GM19239 (cell line): ENCODE data around the gene SPRYD7.
A peak's percentile ranks its signal among the peaks of the same experiment; 100 is the strongest.
"Not testable (repeated sequence)": the region's sequence is repeated elsewhere in the genome, so short reads cannot be mapped to it uniquely, and the experiment has no call there.

Experiments used
- DNase-seq: peaks from one replicate; pipeline ENCODE4 v3.0.0; 2011; ENCODE audit warnings: low spot score; ENCODE audit not compliant: insufficient read length
- FAIRE-seq: peaks from 2 replicates; lab custom pipeline; 2011; peaks lifted over from hg19 to GRCh38; lab: Jason Lieb, UNC

Gene SPRYD7

DNA sequence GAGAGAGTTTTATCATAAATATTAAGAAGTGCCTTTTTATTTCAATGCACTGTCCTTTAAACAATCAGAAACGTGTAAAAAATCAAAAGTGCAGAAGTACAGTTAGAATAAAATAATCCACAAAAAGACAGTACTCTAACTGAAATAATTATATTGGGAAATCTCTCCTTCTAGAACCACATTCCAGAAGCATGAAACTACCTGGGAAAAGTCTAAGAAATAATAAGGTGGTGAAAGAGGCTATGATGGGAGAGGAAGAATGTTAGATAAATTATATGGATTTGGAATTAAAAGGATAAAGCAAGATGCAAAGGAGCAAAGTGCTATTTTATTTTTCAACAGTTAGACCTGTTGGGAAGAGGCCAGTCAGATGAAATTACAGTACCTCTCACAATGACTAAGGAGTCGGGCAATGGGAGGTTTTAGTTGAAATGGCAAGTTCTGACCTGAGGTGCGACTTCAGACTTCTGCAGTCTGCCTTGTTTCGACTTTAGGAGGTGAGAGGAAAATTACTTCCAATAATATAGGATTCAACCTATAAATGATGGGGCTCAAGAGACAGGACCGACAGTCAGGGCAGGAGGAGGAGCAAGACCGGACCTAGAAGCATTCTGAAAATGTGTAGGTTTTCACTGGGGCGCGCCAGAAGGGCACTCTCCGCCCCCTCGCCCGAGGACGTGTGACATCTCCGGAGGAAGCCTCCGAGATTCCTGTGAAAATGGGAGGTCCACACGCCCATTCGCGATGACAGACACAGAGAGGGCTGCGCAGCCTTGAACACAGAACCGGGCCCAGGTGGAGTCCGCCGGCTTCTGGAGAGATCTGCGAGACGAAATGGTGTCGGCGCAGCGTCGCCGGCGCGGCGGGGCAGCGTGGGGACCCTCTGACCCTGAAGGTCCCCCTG, 717 bp downstream of the SPRYD7 start:
- FAIRE-seq (peak; percentile 82), DNase-seq (peak; percentile 5)

DNA sequence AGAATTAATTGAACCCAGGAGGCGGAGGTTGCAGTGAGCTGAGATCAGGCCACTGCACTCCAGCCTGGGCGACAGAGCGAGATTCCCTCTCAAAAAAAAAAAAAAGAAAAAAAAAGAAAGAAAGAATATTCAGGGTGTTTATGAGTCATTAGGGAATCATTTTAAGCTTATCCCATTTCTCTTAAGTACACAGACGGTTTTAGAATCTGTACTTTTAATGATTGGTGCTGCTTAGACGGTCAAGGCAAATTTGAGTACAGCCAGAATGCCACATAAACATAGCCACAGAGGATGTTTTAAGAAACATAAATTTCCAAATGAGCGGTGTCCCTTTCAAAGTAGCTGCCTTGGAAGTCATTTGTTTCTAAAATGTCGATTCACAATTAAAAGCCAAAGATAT, 2.6 kb downstream of the SPRYD7 start:
- FAIRE-seq (no peak), DNase-seq (no peak)

DNA sequence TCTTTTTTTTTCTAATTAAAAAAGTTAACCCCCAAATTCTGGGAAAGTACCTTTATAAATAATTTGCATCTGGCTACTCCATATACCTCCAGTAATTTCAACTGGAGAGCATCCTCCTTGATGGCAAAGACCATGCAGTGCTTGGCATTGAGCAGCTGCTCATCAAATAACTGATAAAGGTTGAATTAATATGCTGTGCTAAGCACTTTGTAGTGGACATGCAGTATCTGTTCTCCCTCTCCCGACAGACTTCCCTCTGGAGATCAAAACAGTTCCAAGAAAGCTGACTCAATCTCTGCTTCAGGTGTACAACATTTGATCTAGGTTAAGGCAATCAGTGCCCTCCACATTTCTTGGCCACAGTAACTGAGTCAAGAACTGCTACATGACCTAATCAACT, 3.3 kb downstream of the SPRYD7 start:
- DNase-seq, result no peak
- FAIRE-seq, result no peak

DNA sequence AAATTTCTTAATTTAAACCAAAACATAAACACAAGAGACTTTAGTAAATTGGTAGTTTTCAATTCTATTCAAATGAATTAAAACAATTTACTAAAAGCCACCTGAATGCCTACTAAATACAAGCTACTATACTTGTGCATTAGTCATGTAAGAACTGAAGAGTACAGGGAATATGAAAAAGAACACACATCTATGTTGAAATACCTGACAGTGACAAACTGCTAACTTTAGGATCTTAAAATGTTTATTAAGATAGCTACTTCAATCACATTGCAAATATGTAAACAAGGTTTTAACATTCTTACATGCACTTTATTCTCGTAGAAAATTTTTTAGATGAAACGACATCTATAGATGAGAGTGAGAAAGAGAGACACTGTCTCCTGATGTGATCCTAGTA, 4.1 kb downstream of the SPRYD7 start:
- FAIRE-seq (no peak), DNase-seq (no peak)

DNA sequence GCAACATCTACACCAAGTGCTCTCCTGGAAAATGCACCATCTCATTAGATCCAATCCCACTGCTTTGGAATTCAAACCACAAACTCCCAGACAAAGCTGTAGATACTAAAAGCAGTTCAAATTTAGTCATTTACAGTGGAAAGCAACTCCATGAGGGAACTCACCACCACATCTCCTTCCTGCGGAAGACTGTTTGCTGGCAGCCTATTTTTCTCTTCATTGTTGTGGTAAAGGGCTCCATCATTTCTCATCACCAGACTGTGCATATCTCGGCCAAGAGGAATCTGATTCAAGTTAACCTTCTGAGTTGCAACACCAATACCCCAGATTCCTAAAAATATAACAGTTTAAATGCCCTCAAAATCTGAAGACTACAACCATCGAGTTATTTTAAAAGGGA, 8.4 kb downstream of the SPRYD7 start:
- no peak for DNase-seq
- no peak for FAIRE-seq

DNA sequence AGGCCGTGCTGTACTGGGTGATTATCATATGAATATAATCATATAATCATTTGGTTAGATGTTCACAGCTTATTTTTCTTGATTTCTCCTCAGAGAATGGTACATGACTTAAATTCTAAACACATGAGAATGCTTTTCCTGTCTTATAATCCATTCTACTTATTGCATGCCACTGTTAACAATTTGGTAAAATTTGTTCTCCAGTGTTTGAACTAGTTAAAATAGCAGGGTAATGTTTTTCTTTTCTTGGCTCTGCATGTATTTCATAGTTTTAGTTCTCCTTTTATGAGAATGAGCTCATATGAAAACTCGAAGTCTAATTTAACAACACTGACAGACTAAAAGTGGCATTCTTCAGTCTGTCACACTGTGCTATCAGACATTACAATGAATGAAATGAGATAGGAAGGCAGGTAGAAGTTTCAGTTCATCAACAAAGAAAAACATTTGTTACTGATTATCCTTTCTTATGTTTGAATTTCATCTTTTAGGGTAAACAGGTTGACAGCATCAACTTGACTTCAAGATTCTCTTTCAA, 10.2 kb downstream of the SPRYD7 start:
- DNase-seq (no peak), FAIRE-seq (peak; percentile 39)

DNA sequence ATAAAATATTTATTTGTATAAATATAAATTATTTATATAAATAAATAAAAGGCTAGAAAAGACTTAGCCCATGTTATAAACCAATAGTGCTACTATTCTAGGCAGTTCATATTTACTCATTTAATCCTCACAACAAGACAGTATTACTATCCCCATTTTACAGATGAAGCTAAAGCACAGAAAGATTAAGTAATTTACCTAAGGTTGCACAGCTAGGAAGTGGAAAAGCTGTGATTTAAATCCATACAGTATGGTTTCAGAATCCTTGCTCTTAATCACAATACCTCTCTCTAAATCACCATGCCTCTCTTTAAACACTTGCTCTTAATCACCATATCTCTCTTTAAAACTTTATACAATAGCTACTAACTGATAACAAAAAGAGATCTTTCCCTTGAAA, 13.8 kb downstream of the SPRYD7 start:
- DNase-seq (no peak), FAIRE-seq (no peak)

DNA sequence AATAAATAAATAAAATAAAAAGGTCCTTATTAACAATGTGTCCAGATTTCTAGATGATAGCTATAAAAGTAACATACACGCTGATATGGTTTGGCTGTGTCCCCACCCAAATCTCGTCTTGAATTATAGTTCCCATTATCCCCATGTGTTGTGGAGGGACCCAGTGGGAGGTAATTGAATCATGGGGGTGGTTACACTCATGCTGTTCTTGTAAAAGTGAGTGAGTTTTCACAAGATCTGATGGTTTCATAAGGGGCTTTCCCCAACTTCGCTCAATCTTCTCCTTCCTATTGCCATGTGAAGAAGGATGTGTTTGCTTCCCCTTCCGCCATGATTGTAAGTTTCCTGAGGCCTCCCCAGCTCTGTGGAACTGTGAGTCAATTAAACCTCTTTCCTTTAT, 15.2 kb downstream of the SPRYD7 start:
- not testable (repeated sequence) for FAIRE-seq

DNA sequence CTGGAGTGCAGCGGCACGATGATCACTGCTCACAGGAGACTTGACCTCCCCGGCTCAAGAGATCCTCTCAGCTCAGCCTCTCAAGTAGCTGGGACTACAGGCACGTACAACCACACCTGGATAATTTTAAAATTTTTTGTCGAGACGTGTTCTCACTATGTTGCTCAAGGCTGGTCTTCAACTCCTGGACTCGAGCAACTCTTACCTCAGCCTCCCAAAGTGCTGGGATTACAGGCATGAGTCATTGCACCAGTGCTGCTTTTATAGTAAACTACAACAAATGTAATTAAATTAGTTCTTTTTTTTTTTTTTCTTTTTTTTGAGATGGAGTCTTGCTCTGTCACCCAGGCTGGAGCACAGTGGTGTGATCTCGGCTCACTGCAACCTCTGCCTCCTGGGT, 18.0 kb downstream of the SPRYD7 start:
- not testable (repeated sequence) for DNase-seq, FAIRE-seq

More for the DNA sequence above, 15.2 kb downstream of the SPRYD7 start:
- DNase-seq, result not testable (repeated sequence)

DNA sequence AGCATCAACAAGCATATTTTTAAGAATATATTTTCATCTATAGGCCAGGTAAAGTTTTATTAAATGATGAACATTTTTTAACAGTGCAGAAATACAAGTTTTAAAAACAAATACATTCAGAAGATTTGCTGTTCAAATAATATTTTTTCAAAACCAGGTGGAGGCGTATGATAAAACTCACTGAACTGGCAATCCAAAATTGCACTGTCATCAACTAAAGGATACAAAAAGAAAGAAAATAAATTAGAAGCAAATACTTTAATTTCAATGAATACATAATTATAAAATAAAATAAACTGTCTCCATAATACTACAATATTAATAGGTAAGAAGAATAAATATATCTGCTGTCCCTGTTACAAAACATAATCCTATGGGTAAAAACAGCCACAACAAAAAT, 21.2 kb downstream of the SPRYD7 start:
- DNase-seq (no peak), FAIRE-seq (no peak)

DNA sequence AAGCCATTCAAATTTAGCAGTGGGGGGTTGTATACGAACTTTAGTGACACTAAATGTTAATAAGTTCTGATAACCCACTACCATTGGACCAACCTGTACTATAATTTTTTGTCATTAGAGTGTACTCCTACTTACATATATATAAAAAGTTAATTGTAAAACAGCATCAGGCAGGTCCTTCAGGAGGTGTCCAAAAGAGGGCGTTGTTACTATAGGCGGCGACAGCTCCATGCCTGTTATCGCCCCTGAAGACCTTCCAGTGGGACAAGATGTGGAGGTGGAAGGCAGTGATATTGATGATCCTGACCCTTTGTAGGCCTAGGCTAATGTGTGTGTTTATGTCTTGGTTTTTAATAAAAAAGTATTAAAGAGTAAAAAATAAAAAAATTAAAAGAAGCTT, 27.5 kb downstream of the SPRYD7 start:
- DNase-seq (no peak), FAIRE-seq (no peak)

DNA sequence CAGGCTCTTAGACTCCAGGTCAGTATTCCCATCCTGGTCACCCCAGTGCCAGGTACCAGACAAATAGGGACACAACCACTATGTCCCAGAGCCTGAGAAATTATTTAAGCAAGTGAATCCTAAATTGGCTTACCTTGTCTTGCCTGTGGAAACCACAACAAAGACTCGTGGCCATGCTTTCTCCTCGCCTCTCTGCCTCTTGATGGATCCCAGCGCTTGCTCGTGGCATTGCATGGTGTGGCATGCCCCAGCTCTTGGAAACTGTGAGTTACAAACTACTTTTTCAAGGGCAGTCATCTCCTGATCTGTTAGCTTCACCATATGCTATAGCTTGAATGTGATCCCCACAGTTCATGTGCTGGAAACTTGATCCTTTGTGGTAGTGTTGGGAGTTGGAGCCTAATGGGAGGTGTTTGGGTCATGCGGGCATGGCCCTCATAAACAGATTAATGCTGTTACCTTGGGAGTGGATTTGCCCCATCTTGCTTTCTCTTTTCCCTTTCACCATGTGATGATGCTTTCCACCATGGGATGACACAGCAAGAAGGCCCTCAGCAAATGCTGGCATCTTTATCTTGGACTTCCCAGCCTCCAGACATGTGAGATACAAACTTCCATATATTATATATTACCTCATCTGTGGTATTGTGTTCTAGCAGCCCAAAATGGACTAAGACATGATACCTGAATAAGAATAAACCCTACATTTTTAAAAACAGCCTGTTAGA, 31.2 kb downstream of the SPRYD7 start:
- DNase-seq, result no peak
- no peak for FAIRE-seq

DNA sequence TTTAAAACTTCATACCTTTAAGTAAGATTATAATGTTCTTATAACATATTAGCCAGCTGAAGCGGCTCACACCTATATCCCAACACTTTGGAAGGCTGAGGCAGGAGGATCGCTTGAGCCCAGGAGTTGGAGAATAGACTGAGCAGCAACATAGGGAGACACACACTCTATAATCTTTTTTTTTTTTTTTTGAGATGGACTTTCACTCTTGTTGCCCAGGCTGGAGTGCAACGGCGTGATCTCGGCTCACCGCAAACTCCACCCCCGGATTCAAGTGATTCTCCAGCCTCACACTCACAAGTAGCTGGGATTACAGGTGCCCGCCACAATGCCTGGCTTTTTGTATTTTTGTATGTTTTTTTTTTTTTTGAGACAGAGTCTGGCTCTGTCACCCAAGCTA, 37.3 kb downstream of the SPRYD7 start:
- FAIRE-seq (no peak), DNase-seq (no peak)

DNA sequence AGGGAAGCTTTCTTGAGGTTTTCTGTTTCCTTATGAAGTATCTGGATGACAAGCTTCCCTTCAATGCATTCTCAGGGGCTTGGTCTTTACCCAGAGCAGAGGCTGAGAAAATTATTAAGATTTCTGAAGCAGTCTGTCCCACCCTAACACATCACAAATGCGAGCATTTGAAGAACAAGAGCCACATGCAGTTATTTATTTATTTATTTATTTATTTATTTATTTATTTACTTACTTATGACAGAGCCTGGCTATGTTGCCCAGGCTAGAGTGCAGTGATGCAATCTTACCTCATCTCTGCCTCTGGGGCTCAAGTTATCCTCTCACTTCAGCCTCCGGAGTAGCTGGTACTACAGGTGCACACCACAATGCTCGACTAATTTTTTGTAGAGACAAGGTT, 38.4 kb downstream of the SPRYD7 start:
- DNase-seq (no peak), FAIRE-seq (no peak)

DNA sequence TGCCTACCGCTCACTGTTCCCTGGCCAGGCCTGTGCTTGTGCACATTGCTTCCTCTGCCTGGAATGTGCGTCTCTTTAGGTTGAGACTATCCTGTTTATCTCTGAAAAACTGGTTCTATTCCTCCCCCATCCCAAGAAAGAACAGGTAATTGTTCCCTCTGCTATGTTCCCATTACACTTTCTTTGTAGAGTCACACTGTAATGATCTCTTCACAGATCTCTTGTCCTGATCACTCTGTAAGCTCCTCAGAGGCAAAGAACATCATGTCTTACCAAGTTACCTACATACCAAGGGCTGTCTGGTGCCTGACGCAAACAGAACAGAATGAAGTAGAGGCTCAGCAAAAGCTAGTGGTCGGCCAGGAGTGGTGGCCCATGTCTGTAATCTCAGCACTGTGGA, 40.3 kb downstream of the SPRYD7 start:
- FAIRE-seq (no peak), DNase-seq (no peak)

DNA sequence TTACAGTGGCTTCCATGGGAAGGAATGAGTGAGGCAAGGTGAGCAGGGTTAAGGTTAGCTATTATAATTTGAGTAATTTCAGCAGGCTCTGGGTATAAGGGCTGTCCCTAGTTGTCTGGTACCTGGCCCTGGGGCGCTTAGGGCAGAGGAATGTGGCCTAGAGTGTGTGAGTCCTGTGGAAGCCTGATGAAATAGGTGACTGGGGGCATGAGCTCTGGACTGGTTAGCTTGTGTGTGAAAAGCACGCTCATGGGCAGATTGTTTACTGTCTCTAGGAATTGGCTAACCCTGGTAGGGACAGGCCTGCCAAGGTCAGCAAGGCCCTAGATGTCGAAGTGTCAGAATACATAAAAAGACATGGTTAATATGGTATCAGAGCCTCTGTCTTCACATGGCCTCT, 42.5 kb downstream of the SPRYD7 start:
- DNase-seq (no peak), FAIRE-seq (no peak)

DNA sequence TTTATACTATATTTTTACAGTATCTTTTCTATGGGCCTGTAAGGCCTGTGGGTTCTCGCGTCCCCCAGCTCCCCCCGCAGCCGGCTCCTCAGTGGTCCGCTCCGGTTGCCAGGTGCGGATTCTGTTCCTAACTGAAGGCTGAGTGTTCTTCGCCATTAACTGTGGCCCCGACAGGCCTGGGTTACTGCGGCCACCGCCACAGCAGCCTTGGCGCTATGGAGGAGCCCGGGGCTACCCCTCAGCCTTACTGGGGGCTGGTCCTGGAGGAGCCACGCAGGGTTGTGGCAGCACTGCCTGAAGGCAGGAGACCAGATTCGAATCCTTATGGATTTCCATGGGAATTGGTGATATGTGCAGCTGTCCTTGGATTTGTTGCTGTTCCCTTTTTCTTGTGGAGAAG, 45.8 kb downstream of the SPRYD7 start:
- no peak for DNase-seq
- no peak for FAIRE-seq

DNA sequence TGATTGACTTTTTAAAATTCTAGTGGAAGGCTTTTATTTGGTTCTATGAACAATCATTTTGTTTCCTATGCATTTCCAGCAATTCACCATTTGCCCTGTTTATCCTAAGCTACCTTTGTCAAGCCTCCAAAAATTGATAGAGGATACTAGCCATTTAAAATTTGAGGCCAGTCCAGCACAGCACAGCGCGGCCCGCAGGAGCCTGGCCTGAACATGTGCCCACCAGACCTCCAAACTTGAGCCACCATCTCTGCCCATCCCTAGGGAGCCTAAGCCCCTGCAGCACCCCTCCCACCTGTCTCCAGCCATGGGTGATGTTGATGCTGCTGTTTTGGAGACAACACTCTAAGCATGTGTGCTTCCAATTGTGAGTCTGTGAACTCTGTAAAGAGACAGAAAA, 57.5 kb downstream of the SPRYD7 start:
- no peak for FAIRE-seq

DNA sequence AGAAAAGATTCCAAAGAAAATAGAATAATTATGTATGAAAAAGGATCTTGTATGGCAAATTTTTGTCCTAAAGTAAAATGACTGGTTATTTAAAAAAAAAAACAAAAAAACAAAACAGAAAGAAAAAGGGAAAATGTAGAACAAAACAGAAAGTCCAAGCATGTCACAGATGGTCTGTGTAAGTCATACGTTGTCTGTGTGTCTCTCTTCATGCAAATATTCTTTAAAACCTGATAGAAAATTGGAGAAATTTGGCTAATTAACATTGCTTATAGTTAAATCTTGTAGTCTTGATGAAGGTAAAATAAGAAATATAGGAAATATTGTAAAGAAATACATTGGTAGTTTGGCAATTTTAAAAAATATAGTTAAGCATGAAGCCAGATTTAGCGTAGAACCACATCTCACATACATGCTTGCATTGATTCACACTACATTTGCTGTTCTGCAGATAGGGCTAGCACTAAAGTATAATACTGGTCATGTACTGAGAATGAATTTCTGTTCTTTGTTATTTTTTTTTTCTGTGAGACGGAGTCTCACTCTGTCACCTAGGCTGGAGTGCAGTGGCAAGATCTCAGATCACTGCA, 58.4 kb downstream of the SPRYD7 start:
- FAIRE-seq, result no peak
- no peak for DNase-seq

More for the DNA sequence above, 57.5 kb downstream of the SPRYD7 start:
- DNase-seq, result no peak

DNA sequence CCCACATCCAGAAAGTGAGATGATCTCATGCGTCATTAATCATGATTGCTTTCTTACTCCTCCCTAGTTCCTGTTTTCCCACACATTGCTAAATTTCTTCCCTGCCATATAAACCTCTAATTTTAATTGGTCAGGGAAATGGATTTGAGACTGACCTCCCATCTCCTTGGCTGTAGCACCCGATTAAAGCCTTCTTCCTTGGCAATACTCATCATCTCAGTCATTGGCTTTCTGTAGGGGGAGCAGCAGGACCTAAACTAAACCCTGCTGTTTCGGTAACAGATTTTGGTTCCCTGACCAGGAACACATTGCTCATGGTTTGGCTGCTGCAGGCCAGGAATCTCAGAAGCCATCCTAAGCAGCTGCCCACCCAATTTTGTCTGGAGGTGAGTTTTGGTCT, 61.7 kb downstream of the SPRYD7 start:
- DNase-seq, result no peak
- FAIRE-seq, result no peak

DNA sequence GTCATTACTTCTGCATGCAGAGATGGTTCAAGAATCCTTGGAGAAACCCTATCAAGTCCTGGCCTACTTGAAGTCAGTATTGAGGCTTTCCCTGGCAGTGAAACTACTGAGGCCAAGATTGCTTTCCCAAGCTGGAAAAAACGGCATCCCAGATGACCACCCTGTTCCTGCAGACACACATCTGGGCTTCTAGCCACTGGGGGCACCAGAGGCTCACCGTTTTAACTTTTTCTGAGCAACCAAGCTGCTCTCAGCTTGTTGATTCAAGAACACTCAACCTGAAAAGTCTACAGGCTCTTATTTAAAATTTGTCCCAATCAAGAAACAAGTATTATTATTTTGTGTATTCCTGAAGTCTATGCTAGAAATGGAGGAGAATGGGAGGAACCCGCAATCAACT, 66.6 kb downstream of the SPRYD7 start:
- no peak for FAIRE-seq
- no peak for DNase-seq
